Stimulated activated naive B cell treated with anti-CD40 and anti-IgM and Interleukin-4, amounts not matched to agents 10 μg/mL and 1 μg/mL and 100 μg/mL, for 72 hours (primary cell): ENCODE measurements around the gene PCCA.

ENCODE experiments used
- ATAC-seq, 2 donors: fragments of 150-1000 bp; cut with Tn5 transposase; replicated peaks; 2 replicates each; pipeline ENCODE4 v1.10.0; 2021; ENCODE audit warnings: moderate library complexity in 1 of 2
- DNase-seq: peaks from one replicate; pipeline ENCODE4 v3.0.0; 2021
- H3K27ac Mint-ChIP-seq: one replicate; pipeline ENCODE4 v1.8.0; 2022; ENCODE audit warnings: mild to moderate bottlenecking, mixed read lengths
- H3K27me3 Mint-ChIP-seq, 2 donors: one replicate each; pipeline ENCODE4 v1.8.0; 2022; ENCODE audit warnings: mixed read lengths in 2 of 2
- H3K36me3 Mint-ChIP-seq, 2 donors: one replicate each; pipeline ENCODE4 v1.8.0; 2022; ENCODE audit warnings: mixed read lengths in 2 of 2, mild to moderate bottlenecking in 1 of 2
- H3K4me1 Mint-ChIP-seq, 2 donors: one replicate each; pipeline ENCODE4 v1.8.0; 2022; ENCODE audit warnings: mixed read lengths in 2 of 2, mild to moderate bottlenecking in 1 of 2
- H3K4me3 Mint-ChIP-seq, 2 donors: one replicate each; pipeline ENCODE4 v1.8.0; 2022; ENCODE audit warnings: mild to moderate bottlenecking in 2 of 2, mixed read lengths in 2 of 2, moderate library complexity in 1 of 2
- H3K9me3 Mint-ChIP-seq, 2 donors: one replicate each; pipeline ENCODE4 v1.8.0; 2022; ENCODE audit warnings: mixed read lengths in 2 of 2, mild to moderate bottlenecking in 1 of 2

The PCCA gene

DNA sequence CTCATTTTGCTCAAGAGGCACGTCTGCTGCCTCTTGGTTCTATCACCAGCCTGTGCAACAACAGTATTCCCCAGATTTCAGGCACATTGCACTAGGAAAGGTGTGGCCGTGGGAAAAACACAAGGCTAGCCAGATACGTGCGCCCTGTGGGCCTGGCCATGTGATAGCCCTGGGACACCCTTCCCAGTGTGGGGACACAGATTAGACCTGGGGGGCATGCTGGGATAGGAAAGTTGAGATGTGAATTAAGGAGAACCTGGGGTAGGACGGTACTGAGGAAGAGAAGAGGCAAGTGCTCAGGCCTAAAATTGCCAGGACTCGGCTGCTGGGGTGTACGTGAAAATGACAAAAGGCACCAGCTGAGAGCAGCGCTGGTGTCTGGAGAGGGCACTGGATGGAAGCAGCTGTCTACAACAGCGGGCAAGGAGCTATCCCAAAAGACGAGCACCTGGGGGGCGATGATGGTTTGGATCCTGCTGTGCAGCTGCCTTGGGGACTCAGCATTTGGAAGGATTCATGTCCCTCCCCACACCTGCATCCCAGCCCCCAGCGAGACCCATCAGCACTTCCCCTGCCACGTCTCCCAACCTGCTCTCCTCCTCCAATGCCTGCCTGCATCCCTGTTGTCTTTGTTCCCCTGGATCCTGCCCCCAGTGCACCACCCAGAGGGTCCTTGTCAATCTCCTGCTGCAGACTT lies 445.4 kb downstream of the PCCA start:
- Mint-ChIP-seq H3K27ac (no peak overlapping the region), H3K4me1 (no peaks in the 10 kb centered on the region), H3K36me3 (peaks cover 8 to 17% of the 10 kb centered on the region in 2 donors), H3K4me3 (no peak overlapping the region), H3K9me3 (no peaks in the 10 kb centered on the region), H3K27me3 (no peaks in the 10 kb centered on the region)
- no peak for ATAC-seq
- no peak for DNase-seq

DNA sequence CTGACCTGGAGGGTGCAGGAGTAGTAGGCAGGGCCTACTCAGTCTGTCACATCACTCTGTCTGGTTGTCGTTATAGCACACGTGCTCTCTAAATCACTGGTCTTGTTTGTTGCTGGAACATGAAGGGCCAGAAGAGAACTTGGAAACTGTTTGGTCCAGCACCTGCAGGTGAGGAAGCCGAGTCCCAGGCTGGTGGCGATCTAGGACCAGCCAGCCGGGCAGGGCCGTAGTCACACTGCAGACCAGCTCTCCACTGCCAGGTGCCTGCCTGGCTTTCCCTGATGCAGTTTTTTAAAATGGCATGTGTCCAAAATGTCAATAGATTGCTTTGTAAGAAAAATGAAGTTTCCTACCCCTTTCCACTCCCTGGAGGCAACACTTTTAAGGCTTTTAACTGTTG lies 446.0 kb downstream of the PCCA start:
- Mint-ChIP-seq H3K36me3 (peaks cover 8 to 14% of the 10 kb centered on the region in 2 donors), H3K27me3 (no peaks in the 10 kb centered on the region), H3K27ac (no peak overlapping the region), H3K4me1 (no peaks in the 10 kb centered on the region), H3K9me3 (no peaks in the 10 kb centered on the region), H3K4me3 (no peak overlapping the region)
- ATAC-seq (no peak), DNase-seq (no peak)

DNA sequence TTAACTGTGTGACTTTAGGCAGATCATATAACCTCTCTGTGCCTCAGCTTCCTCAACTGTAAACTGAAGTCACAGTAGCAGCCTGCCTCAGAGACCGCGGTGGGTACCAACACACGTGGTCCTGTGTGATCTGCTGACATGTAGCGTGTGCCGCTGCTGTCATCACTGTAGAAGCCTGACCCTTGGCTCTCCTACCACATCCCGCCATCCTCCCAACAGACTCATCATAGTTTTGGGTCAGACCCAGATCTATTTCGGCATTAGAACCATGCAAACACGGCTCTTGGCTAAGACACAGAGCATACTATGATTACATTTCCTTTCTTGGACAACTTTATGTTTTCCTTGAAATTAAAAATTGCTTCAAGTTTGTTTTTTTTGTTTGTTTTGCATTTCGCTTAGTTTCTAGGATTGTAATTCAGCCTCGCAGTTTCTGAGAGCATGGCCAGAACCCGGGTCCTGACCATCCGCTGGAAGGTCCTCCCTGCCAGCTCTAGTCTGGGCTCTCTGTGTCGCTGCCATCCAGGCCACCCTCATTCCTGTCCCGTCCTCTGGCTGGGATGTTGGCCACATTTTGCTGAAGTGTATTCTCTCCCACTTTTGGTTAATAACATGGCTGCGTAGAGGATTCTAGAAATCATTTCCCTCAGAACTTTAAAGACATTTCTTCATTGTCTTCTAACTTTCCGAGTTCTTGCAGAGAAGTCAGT lies 446.7 kb downstream of the PCCA start:
- Mint-ChIP-seq H3K27me3 (no peaks in the 10 kb centered on the region), H3K4me3 (no peak overlapping the region), H3K36me3 (peaks cover 8 to 16% of the 10 kb centered on the region in 2 donors), H3K27ac (no peak overlapping the region), H3K9me3 (no peaks in the 10 kb centered on the region), H3K4me1 (no peaks in the 10 kb centered on the region)
- no peak for ATAC-seq
- DNase-seq, result no peak

DNA sequence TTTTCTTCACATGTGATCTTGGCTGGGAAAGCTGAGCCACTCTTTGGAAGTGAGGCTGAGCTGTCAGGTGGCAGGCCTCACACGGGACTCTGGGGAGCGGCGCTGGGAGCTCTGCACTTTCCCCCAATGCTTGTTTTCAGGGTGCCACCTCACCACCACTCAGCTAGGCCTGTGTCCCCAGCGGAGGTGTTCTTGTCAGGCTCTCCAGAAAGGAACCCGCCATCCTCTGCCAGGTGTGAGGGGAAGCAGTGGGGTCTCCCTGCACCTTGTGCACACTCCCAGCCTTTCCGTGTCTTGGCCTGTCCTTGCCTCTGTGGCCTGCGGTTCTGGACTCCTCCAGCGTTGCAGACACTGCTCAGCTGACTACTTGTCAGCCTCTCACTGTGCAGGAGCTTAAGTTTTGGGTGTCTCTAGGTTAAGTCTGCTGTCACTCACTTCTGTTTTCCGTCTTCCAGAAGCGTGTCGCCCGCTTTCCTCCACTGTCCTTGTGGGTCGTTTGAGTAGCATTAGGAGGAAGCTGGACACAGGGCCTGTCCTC lies 447.8 kb downstream of the PCCA start:
- Mint-ChIP-seq H3K27ac (no peak overlapping the region), H3K27me3 (no peaks in the 10 kb centered on the region), H3K4me1 (no peaks in the 10 kb centered on the region), H3K36me3 (peaks cover 10 to 21% of the 10 kb centered on the region in 2 donors), H3K4me3 (no peak overlapping the region), H3K9me3 (no peaks in the 10 kb centered on the region)
- ATAC-seq (no peak), DNase-seq (no peak)

DNA sequence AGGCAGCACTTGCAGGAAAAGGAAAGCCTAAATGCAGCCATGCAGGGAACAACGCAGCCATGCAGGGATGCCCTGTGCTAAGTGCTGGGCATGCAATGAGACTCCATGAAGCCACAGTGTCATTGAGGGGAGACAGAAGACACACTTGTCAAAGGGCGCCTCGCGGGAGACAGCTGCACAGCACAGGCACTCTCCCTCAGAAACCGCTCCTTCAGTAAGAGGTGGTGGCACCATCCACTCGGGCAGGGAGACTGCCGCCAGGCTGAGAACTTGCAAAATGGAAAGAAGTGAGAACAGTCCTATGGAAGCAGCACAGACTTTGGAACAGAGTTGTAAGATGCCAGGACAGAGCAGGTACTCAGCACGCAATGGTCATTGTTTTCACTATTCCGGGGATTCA lies 448.6 kb downstream of the PCCA start:
- H3K36me3 Mint-ChIP-seq, result peaks cover 10 to 21% of the 10 kb centered on the region in 2 donors
- no peak overlapping the region for H3K4me3 Mint-ChIP-seq
- DNase-seq, result no peak
- no peaks in the 10 kb centered on the region for H3K9me3 Mint-ChIP-seq
- no peaks in the 10 kb centered on the region for H3K27me3 Mint-ChIP-seq
- H3K4me1 Mint-ChIP-seq, result peaks cover 3 to 7% of the 10 kb centered on the region in 2 donors
- ATAC-seq, result no peak
- H3K27ac Mint-ChIP-seq, result no peak overlapping the region

DNA sequence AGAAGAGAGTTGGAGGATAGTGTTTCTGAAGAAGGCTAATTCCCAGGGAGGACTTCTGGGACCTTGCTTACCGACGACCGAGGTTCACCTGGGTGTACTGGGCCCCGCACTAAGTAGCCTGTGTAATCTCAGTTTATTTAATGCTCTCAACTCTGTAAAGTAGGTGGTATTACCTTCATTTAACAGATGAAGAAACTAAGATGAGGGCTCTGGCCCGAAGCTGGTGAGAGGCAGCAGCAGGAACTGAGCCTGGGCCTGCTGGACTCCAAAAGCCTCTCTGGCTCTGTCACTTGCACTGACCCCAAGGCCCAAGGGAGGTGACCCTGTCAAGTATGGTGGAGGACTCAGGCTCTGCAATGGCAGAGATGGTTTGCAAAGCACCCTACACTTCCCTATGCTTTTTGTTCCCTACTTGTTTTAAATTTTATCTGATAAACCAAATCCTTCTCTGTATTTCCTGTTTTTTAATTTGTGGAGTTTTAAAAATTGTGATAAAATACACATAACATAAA lies 449.1 kb downstream of the PCCA start:
- no peaks in the 10 kb centered on the region for H3K27me3 Mint-ChIP-seq
- H3K36me3 Mint-ChIP-seq, result peaks cover 10 to 19% of the 10 kb centered on the region in 2 donors
- ATAC-seq, result no peak
- no peaks in the 10 kb centered on the region for H3K9me3 Mint-ChIP-seq
- H3K27ac Mint-ChIP-seq, result no peak overlapping the region
- H3K4me3 Mint-ChIP-seq, result no peak overlapping the region
- DNase-seq, result no peak
- H3K4me1 Mint-ChIP-seq, result peaks cover 6 to 12% of the 10 kb centered on the region in 2 donors

DNA sequence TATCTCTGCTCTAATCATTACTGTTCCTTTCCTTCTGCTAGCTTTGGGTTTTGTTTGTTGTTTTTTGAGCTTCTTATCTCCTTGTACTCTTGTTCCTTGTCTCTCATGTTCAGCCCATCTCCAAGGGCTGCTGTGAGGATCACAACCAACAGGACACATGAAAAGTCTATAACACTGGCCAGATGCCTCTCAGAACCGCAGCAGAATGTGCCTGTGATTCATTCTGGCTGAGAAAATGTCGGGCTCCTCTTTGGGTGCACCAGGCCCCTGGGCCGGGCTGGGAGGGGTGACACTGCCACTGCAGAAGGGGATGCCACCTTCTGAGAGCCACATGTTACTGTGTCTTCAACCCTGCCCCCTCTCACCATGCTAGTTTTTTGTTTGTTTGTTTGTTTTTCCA lies 451.7 kb downstream of the PCCA start:
- DNase-seq (no peak), ATAC-seq (no peak)
- H3K9me3 Mint-ChIP-seq, result no peaks in the 10 kb centered on the region
- H3K27me3 Mint-ChIP-seq, result no peaks in the 10 kb centered on the region
- no peak overlapping the region for H3K27ac Mint-ChIP-seq
- peaks cover 9 to 17% of the 10 kb centered on the region in 2 donors for H3K36me3 Mint-ChIP-seq
- H3K4me1 Mint-ChIP-seq, result peaks cover 9 to 23% of the 10 kb centered on the region in 2 donors
- H3K4me3 Mint-ChIP-seq, result no peak overlapping the region

DNA sequence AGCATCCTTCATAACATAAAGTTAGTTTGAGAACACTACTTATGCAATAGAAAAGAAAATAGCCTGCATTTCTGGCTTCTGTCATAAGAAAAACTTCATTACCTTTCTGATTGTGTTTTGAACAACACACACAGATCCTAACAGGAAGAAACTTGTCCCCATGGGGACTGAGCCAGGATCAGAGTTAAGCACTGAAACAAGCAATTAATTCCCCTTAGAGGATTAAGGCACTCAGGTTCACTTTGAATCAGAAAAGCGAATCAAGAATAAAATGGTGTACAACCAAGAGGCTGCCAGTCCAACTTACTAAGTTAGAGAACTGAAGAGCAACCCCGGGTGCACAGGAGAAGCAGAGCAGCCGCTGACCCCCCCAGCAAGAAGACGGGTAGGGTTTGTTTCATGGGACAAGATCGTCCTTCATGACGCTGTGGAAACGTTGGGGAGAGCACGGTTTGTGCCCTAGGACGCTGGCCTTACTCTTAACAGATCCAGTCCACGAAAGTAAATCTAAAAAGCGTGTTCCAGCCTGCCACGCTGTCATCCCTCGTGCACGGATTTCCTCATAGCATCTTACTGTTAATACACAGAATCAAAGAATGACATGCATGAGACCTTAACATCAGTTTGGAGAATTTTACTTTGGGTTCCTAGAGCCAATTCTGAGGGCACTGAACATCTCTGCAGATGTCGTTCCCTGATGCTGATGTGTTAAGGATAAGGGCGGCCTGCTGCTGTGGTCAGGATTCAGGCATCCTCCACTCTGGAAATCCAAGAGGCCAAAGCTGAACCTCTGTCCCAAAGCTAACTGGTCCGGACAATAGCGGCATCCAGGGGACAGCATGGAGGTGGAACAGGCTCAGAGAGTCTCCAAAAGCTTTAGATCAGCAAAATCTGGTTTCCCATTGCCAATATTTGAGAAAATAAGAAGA lies 453.3 kb downstream of the PCCA start:
- Mint-ChIP-seq H3K4me3 (no peak overlapping the region), H3K27me3 (no peaks in the 10 kb centered on the region)
- ATAC-seq, result no peak

DNA sequence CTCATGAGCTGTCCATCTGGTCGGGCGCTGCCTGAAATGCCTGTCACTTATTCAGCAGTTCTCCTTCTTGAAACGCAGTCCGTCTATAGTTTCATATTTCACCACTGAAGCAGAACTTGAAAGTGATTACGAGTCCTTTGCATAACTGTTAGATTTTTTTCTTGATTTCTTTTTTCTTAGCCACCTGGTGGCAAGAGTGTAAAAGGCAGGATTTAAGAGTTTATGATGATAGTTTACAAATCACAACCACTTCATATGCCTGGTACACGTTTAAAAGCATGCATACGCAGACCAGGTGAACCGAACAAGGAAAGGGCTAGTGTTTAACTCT lies 453.9 kb downstream of the PCCA start:
- no peaks in the 10 kb centered on the region for H3K9me3 Mint-ChIP-seq
- peaks cover 5 to 11% of the 10 kb centered on the region in 2 donors for H3K36me3 Mint-ChIP-seq
- H3K4me1 Mint-ChIP-seq, result peaks cover 9 to 23% of the 10 kb centered on the region in 2 donors
- DNase-seq, result no peak
- H3K27ac Mint-ChIP-seq, result no peak overlapping the region
- H3K27me3 Mint-ChIP-seq, result no peaks in the 10 kb centered on the region
- H3K4me3 Mint-ChIP-seq, result no peak overlapping the region
- ATAC-seq, result peak; percentile 83 to 85

More for the DNA sequence above, 453.3 kb downstream of the PCCA start:
- peaks cover 8 to 14% of the 10 kb centered on the region in 2 donors for H3K36me3 Mint-ChIP-seq
- peaks cover 9 to 23% of the 10 kb centered on the region in 2 donors for H3K4me1 Mint-ChIP-seq
- H3K9me3 Mint-ChIP-seq, result no peaks in the 10 kb centered on the region
- DNase-seq, result no peak
- H3K27ac Mint-ChIP-seq, result no peak overlapping the region

DNA sequence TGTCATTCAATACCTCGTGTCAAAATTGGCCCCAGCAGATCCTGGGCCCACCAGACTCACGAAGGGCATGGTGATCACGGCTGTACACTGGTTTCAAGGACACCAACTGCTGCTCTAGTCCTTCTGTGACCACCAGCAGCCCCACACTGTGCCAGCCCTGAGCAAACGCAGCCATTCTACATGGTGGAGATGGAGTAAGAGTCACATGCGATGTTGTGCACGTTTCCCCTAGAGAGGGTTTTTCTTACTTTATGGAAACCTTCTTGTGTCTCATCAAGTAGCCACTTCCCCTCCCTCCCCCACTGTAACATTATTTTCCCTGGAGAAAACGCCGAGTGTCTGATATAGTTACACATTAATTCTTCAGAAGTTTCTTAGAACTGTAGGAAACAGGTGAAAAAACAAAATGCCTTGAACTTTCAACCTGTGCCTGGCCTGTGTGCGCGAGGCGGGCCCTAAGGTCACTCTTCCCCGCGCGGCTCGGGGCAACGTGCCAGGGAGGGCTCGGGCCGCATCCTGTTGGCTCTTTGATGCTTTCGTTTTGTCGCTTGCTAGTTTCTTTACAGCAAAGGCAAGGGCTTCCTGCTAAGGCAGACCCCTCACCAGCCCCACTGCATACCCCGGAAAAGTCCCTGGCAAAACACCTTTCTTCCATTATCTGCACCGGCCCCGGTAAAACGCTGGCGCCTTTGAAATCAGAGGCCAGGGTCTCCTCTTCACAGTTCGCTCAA lies 455.1 kb downstream of the PCCA start:
- peak; percentile 47 to 56 for ATAC-seq
- H3K4me1 Mint-ChIP-seq, result peaks cover 9 to 23% of the 10 kb centered on the region in 2 donors
- no peaks in the 10 kb centered on the region for H3K27me3 Mint-ChIP-seq
- no peaks in the 10 kb centered on the region for H3K9me3 Mint-ChIP-seq
- H3K27ac Mint-ChIP-seq, result no peak overlapping the region
- DNase-seq, result no peak
- H3K4me3 Mint-ChIP-seq, result no peak overlapping the region
- peaks cover 5 to 11% of the 10 kb centered on the region in 2 donors for H3K36me3 Mint-ChIP-seq

DNA sequence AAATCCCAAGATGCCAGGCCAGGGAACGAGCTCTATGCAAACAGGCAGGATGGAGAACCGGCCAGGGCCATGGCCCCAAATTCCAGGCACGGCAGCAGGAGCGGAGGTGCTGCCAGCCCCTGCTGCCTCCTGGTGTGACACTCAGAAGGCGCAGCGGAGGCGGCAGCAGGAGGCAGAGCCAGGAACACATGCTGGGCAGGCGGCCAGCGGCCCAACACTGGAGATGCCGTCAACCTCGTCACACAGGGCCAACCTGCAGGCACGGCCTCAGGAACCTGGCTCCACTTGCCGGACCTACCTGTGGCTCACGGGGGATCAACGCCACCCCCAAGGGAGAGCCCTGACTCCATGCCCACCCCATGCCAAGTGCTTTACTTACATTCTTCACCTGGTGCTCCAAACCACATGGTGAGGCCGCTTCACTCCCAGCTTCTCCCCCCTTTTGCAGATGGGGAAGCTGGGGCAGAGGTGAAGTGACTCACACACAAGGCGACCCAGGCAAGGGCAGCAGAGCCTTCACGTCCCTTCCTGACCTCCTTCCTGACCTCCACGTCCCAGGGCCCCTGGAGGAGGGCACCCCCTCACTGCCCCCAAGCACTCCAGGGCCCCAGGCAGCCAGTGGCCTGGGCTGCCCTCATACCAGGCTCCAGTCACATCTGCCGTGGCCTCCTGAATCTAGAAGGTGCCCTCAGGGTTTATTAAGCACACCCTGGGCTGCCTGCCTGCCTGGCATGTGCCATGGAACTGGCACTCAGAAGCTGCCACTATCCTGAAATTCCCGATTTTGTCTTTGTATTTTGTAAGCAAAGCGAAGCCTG lies 456.2 kb downstream of the PCCA start:
- Mint-ChIP-seq H3K9me3 (no peaks in the 10 kb centered on the region), H3K27me3 (no peaks in the 10 kb centered on the region), H3K27ac (peak overlapping the region; percentile 17), H3K36me3 (peaks cover 5 to 7% of the 10 kb centered on the region in 2 donors), H3K4me1 (peaks cover 9 to 23% of the 10 kb centered on the region in 2 donors), H3K4me3 (no peak overlapping the region)
- DNase-seq, result no peak
- ATAC-seq, result no peak

DNA sequence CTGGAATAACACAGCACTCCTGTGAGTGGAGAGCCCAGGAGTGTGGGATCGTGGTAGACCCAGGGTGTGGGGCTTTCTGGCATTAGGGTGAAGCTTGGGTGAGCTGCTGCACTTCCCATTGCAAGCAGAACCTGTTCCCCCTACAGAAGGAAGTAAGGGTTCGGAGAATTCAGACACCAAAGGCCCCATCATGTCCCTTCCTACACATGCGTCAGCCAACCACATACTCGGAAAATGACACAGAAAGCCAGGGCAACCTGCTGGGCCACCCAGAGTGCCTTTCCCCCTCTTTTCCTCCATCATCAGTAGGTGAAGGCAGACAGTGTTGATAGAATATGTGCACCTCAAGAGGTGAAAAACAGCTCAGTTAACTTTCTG lies 456.8 kb downstream of the PCCA start:
- Mint-ChIP-seq H3K9me3 (no peaks in the 10 kb centered on the region), H3K36me3 (peaks cover 4 to 5% of the 10 kb centered on the region in 2 donors), H3K4me1 (peaks cover 9 to 23% of the 10 kb centered on the region in 2 donors), H3K27ac (no peak overlapping the region), H3K27me3 (no peaks in the 10 kb centered on the region), H3K4me3 (no peak overlapping the region)
- ATAC-seq (no peak), DNase-seq (no peak)
